SH-SY5Y (cell line): ENCODE results near the gene TICAM1.

Experiments
- GATA2 ChIP-seq: IDR thresholded peaks from 2 replicates; pipeline ENCODE4 v1.6.1; 2011; ENCODE audit warnings: mild to moderate bottlenecking, low read depth, low read length
- GATA3 ChIP-seq: IDR thresholded peaks from 2 replicates; pipeline ENCODE4 v1.6.1; 2011; ENCODE audit warnings: low read depth, mild to moderate bottlenecking, low read length, moderate library complexity

- TF ChIP-seq GATA2 (no peak), GATA3 (no peak)
Observed at GRCh38 chr19:4795400-4795799, 36.1 kb downstream of the TICAM1 start.
